IgD-negative memory B cell (primary cell): ENCODE data around the gene MBIP. TPM values are rescaled to one million over a fixed set of nuclear protein-coding genes. Genes with fewer than 3 reads are reported as not detected.

Experiments used
- H3K27ac Mint-ChIP-seq, 3 donors: one replicate each; pipeline ENCODE4 v1.8.0; 2020 to 2022; ENCODE audit warnings: mild to moderate bottlenecking in 3 of 3, mixed read lengths in 3 of 3, moderate library complexity in 1 of 3
- H3K27me3 Mint-ChIP-seq: one replicate; pipeline ENCODE4 v1.8.0; 2021; ENCODE audit warnings: mixed read lengths
- H3K36me3 Mint-ChIP-seq: one replicate; pipeline ENCODE4 v1.8.0; 2020; ENCODE audit warnings: mild to moderate bottlenecking, mixed read lengths
- H3K4me1 Mint-ChIP-seq, 3 donors: one replicate each; pipeline ENCODE4 v1.8.0; 2020 to 2022; ENCODE audit warnings: mixed read lengths in 3 of 3, mild to moderate bottlenecking in 1 of 3
- H3K4me3 Mint-ChIP-seq, 4 donors: one replicate each; pipeline ENCODE4 v1.8.0; 2020 to 2022; ENCODE audit warnings: mild to moderate bottlenecking in 4 of 4, mixed read lengths in 4 of 4, moderate library complexity in 3 of 4
- H3K9me3 Mint-ChIP-seq, 3 donors: one replicate each; pipeline ENCODE4 v1.8.0; 2020 to 2021; ENCODE audit warnings: mixed read lengths in 3 of 3, mild to moderate bottlenecking in 1 of 3
- polyA plus RNA-seq: library from polyadenylated mRNA; unstranded; fragments of 300-500 nt; fragmentation: Illumina TruSeq; gene quantifications from one replicate; pipeline ENCODE4 v1.2.3, GENCODE V29; 2021

MBIP gene
- polyA plus RNA-seq, 1 donor from 2014 or later = 17.5 TPM

GRCh38 chr14:36260970-36261640 is 59.3 kb downstream of the MBIP start:
- no peak overlapping the region for H3K4me3 Mint-ChIP-seq
- no peaks in the 10 kb centered on the region for H3K4me1 Mint-ChIP-seq

DNA sequence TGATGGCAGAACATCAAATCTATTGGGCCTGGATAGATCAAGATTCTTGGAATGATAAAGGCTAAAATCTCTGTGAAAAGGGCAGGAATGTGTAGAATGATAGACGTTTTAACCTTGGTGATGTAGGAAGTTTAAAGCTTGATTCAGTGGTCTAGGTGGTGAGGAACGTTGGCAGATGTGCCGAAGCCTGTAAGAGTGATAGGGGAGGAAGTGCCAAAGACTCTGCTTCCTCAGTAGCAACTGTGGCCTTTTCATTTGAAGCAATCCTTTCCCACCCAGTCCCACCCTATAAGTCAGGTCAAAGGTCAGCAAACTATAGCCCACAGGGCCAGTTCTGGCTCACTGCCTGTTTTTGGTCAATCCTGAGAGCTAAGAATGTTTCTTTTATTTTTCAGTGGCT is 62.2 kb downstream of the MBIP start:
- Mint-ChIP-seq H3K9me3 (no peaks in the 10 kb centered on the region), H3K36me3 (no peaks in the 10 kb centered on the region), H3K4me3 (no peak overlapping the region), H3K27me3 (no peaks in the 10 kb centered on the region), H3K4me1 (no peaks in the 10 kb centered on the region), H3K27ac (no peak overlapping the region)

More at GRCh38 chr14:36260970-36261640, 59.3 kb downstream of the MBIP start:
- Mint-ChIP-seq H3K9me3 (peaks cover 0 to 4% (median 0%) of the 10 kb centered on the region in 3 donors), H3K27ac (no peak overlapping the region), H3K36me3 (no peaks in the 10 kb centered on the region), H3K27me3 (peaks cover 4% of the 10 kb centered on the region)

GRCh38 chr14:36256126-36256801 is 64.2 kb downstream of the MBIP start:
- no peak overlapping the region for H3K27ac Mint-ChIP-seq
- no peaks in the 10 kb centered on the region for H3K36me3 Mint-ChIP-seq
- no peaks in the 10 kb centered on the region for H3K4me1 Mint-ChIP-seq
- H3K27me3 Mint-ChIP-seq = no peaks in the 10 kb centered on the region
- H3K9me3 Mint-ChIP-seq = no peaks in the 10 kb centered on the region
- H3K4me3 Mint-ChIP-seq = no peak overlapping the region

DNA sequence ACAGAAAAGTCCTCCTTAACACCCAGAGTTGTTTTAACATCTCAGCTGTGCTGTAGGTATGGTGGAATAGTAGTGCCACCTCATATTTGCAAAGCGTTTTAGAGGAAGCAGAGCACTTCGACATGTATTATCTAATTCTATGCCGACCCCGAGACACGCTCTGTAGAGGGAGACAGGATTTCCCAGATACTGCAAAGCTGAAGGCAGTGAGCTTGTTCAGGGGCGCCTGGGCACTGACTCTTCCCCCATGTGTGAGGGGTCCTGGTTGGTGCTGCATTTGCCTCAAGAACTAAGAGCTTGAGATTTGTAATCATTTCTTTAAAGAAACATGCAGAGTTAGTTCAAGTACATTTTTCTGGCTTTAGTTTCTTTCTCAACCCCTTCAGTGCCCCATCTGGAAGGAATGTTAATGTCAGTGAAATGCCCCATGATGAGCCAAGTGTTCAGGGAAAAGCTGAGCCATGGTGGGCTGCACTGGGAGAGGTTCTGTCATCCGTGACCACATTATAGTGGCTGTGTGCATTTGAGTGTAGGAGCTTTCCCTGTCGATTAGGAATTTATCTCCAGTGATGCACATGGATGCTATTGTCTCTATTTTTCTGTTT is 66.3 kb downstream of the MBIP start:
- Mint-ChIP-seq H3K9me3 (peaks cover 0 to 5% (median 3%) of the 10 kb centered on the region in 3 donors), H3K27me3 (no peaks in the 10 kb centered on the region), H3K4me3 (no peak overlapping the region), H3K27ac (no peak overlapping the region), H3K4me1 (no peaks in the 10 kb centered on the region), H3K36me3 (no peaks in the 10 kb centered on the region)

Other genes starting within 250 kb of the MBIP start
- not detected for gene PTCSC3, start 143.9 kb downstream of the MBIP start, polyA plus RNA-seq
- gene NKX2-1, start 199.6 kb upstream of the MBIP start, polyA plus RNA-seq = not detected